HG02759 (cell line): ENCODE measurements around the gene ZKSCAN4.

ENCODE experiments used
- ATAC-seq: cut with Tn5 transposase; IDR thresholded peaks from one replicate; pipeline ENCODE4 v1.9.1; 2021; ENCODE audit warnings: mild to moderate bottlenecking, moderate library complexity; ENCODE audit not compliant: unreplicated experiment

The ZKSCAN4 gene

DNA sequence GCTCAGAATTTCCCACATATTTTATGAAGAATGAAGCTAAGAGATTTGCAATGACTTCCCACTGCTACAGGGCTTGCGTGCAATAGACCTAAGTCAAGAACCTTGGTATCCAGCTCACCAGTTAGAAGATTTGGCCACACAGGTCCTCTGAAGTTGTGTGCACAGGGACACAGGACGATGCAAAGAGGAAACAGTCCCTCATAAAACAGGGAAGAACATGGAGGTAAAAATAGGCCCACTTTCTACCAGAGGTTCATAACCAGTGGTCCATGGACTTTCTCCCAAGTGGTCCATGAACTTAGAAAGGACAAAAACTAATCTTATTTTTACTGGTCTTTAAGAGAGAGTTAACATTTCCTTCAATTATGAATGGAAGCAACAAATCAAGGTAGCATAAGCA is 1.3 kb downstream of the ZKSCAN4 start:
- ATAC-seq: no peak

DNA sequence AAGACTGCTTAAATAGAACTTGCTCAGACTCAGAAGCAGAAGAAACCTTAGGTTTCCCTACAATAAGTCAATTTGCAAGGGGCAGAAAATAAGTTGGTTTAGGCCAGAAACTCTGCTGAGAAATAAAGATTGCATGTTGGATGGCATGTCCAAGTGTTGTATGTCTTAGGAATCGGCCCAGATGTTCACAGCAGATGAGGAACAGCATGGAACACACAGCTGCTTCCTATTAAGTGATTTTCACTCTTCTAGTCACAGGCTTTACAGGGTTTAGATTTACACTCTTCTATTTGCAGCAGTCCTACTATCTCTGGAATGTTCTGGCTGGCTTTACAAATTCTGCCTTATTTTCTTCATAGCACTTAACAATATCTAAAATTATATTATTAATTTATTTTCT is 3.2 kb downstream of the ZKSCAN4 start:
- ATAC-seq: no peak

DNA sequence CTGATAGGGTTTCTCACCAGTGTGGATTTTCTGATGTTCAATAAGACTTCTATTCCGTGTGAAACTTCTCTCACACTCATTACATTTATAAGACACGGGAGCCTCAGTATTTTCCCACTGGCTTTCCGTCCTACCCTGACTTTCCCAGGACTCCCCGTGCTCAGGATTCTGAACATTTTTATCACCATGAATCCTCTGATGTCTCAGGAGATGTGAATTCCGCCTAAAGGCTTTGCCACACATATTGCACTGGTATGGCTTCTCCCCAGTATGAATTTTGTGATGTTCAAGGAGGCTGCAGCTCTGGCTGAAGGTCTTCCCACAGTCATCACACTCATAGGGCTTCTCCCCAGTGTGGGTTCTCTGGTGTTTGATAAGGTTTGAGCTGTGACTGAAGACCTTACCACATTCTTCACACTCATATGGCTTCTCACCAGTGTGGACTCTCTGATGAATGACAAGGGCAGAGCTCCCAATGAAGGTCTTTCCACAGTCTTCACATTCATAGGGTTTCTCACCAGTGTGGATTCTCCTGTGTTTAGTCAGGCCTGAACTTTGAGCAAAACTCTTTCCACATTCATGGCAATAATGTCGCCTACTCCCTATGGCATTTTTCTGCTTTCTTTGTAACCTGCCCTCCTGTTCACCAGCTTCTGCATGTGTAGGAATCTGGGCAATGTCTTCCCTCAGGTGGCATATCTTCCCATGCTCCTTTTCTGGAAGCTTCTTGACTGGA is 6.7 kb downstream of the ZKSCAN4 start:
- no peak for ATAC-seq

DNA sequence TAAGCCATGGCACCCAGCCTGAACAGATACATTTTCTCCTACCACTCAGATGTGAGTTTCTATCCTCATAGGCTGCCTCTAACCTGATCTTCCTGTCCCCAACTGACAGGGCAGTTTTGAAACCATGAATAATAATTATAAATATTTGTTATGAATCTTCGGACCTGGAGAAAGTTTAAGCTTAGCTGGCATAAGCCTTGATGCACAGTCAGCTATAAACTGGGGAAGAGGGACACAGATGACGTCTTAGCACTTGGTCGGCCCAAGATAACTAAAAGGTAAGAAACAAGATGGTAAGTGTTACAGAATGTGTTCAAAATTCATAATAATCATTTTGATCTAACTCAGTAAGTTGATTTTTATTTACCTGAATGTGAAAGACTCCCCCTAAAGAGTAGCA is 8.1 kb downstream of the ZKSCAN4 start:
- ATAC-seq: no peak

DNA sequence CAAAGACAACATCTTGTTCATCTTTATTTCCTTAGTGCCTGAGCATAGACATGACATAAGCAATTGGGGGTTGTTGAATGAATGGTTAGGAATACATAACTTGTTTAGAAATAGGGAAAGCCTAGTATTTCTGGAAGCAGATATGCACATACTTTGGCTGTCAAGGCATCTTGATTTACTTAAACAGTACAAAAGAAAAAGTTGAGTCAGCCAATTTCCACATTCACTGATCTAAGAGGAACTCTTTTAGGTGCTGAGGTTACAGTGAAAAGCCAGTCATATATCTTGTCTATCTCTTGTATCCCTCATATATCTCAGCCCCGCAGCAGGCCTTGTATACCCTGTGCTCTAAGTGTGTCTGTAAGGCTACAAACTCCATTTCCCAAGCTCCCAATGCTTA is 11.6 kb downstream of the ZKSCAN4 start:
- ATAC-seq: no peak

DNA sequence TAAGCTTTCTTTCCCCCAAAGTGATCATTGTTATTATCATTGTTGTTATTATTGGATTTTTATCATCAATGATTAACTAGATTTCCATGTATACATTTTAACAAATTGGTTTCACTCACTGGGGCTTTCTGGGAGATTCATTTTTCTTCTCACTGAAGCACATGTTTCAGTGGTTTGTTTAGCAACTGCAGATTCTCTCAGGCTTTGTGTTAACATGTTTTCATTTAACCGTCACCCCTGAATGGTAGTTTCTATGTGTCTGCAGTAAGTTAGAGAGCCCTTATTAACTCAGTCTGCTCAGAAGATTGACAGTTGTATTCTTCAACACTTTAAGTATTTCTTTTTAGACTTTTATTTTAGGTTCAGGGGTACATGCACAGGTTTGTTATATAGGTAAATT is 12.4 kb downstream of the ZKSCAN4 start:
- no peak for ATAC-seq

DNA sequence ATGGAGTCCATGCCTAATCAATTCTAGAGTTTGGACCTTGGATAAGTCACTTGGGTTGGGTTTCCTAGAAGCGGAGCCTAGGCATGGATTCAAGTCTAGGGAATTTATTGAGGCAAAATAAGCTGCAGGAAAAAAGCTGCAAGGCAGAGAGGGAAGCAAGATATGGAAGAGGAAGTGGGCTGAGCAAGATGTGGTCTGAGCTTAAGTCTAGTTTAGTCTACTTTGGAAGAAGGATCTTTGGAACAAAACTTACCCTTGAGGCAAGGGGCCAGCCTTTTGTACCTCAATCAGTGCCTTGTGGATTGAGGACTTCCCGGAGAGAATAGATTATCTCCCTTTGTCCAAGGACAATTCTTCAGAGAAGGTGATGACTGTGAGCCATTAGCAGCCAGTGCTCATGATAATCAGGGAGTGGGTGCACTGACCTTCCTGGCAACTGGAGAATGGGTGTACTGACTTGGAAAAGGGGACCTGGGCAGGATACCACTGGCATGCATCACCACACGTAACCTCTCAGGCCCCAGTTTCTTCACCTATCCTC is 16.1 kb downstream of the ZKSCAN4 start:
- no peak for ATAC-seq

DNA sequence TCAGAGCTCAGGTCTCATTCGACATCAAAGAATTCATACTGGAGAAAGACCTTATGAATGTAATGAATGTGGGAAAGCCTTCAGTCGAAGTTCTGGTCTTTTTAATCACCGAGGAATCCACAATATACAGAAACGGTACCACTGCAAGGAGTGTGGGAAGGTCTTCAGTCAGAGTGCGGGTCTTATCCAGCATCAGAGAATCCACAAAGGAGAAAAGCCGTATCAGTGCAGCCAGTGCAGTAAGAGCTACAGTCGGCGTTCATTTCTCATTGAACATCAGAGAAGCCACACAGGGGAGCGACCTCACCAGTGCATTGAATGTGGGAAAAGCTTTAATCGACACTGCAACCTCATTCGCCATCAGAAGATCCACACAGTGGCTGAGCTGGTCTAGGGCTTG is 19.3 kb downstream of the ZKSCAN4 start:
- no peak for ATAC-seq

DNA sequence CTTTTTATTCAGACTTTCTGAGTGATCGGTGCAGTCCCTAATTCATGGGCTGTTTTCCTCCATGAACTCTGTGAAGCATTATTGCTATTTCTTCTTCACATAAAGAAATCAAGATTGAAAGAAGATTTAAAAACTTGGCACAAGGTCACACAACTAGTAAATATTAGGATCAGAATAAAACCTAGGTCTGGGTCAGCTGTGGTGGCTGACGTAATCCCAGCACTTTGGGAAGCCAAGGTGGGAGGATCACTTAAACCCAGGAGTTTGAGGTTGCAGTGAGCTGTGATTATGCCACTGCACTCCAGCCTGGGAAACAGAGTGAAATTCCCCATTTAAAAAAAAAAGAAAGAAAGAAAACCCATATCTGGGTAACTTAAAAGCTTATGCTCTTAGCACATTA is 25.6 kb downstream of the ZKSCAN4 start:
- no peak for ATAC-seq

DNA sequence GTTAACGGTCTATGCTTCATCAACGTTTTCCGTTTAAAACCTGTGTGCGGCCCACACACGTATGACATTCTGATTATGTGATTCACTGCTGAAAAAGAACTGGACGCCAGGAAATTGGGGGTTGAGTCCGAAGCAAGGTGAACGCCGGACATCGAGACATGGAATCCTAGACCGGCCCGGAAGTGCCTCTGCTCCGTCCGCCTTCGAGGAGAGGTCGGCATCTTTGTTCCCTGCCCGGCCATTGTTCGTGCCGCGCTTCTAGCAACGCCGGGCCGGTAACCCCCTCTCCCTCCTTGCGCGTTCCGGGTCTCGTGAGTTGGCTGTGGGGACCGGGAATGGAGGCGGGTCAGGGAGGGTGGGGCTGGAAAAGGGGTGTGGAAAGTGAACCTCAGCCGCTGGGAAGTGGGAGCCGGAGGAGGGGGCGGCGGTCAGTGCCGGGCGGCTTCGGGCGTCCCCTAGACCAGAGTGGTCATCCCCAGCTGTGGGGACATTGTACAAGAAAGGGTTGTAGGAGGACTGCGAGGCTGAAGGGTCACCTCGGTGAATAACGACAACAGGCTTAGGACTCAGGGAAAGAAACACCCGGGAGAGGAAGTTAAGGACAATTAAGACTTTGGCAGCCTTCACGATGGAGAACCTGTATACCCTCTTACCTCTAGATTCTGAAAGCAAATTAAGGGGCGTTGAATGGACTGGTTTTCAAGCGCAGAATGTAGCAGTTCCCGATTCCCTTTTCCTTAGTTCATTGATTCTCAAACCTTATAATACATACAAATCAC is 26.8 kb downstream of the ZKSCAN4 start, which contains the start of gene ZSCAN9:
TSS of gene ZSCAN9 (plus strand) at position 220 of the 779 bp plus-strand sequence. CDS start 1,810 bp downstream, outside the sequence.
- ATAC-seq: peak; percentile 88

DNA sequence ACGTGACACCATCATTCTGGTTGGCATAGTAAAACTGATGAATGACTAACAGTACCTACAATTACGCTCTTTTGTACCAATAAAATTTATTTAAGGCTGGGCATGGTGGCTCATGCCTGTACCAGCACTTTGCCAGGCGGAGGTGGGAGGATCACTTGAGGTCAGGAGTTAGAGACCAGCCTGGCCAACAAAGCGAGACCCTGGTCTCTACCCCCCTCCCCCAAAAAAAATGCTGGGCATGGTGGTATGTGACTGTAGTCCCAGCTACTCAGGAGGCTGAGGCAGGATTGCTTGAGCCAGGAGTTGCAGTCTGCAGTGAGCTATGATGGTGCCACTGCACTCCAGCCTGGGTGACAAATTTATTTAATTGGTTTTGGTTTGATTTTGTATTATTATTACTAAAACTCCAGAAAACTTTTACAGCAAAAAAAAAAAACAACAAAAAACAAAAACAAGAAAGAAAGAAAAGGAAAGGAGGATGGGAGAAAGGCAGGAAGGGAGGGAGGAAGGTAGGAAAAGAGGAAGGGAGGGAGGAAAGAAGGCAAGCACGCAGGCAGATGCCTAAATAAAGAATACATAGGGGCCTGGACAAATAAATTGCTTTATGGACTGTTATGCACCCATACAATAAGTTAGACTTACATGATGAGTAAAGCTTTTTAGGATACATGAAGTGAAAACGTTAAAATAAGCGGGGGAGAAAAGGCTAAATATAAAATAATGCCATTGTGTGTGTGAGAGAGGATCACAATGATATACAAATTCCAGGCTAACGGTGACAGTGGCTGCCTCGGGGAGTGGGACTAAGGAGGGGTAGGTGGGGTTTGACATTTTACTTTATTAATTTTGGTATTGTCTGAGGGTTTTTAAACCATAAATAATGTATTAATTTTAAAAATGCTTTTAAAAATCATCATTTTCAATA is 27.7 kb downstream of the ZKSCAN4 start:
- no peak for ATAC-seq

DNA sequence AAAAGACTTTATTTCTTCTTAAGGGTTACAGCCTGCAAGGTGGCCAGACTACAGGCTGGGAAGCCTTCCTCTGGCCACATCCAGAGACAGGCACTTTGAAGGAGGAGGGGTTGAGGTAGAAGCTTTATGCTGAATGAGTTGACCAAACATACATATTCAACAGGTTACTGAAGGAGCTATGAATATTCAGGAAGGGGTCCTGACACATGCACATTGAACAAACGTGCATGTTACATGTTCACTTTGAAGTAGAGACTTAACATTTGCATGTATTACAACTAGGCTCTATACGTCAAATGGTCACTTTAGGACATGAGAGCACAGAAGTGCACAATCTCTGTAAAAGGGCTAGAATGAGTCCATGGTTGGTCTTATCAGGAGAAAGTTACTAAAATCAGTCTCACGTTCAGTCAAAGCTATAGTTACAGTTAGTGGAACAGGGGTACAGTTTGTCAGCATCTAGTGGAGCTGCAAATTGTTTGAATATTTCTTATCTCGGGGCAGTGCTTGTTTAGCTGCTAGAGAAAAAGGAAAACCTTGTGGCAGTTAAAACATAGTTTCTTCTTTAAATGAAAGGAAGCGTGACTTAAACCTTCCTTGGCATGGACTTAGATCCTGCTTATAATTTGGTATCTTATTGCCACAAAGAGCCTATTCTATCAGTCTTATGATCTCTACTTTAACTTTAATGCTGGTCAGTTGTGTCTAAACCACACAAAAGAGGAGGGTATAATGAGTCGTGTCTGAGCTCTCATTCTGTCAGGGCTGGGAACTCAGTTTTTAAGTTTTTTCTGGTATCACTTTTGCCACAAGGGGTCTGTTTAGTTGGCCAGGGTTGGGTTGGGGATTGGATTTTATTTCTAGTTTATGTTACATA is 31.6 kb downstream of the ZKSCAN4 start:
- ATAC-seq: no peak

DNA sequence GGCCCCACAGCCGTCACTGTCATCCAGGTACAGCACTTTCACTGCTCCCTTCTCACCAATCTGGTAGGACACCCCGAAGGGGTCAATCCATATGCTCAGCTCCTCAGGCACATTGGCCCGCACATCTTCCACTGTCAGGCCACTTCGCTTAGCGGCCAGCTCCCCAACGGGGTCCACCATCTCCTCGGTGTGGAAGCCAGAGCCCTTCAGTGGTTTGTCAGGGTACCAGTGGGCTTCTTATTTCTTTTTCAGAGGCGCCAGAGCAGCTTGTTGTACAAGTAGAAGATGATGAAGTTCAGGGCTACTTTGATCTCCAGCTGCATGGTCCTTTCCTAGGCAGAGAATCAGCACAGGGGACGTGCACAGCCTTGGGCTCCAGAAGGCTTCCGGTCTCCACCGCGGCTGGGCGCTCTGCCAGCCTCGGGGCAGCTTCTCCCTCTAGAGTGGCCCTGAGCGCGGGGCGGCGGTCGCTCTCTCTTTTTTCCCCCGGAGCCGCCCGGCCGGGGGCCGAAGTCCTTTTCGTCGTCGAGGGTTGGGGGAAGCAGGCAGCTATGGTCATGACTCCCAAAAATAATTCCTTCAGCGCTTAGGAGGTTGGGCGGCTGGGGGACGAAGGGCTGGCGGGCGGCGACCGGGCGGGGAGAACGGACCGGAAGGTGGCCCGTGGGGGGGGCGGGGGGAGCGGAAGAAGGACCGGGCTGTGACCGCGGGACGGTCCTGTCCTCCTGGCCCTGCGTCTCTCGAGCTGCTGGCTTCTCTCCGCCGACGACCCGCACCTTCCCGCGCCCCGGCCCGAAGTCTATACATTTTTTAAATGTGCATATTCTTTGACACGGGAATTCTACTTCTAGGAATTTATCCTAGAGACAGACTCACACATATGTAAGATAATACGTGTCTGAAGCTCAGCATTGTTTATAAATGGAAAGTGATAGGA is 33.5 kb downstream of the ZKSCAN4 start:
- ATAC-seq: peak; percentile 76

DNA sequence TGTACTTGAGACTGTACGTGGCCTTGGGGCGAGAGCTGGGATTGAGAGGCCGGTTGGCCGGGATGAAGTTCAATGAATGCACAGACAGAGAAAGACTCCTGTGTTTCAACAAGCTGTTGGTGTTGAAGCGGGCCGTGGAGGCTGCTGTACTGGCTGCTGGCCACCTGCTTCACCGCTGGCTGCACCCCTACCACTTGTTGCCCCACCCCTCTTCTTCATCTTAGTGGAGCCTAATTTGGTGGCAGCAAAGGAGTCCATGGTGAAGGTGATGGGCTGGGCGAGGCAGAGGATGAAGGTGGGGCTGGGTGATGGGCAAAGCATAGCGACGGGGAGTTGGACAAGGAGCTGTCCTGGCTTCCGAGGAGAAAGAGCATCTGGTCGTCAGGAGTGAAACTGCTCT is 34.2 kb downstream of the ZKSCAN4 start:
- ATAC-seq: no peak

DNA sequence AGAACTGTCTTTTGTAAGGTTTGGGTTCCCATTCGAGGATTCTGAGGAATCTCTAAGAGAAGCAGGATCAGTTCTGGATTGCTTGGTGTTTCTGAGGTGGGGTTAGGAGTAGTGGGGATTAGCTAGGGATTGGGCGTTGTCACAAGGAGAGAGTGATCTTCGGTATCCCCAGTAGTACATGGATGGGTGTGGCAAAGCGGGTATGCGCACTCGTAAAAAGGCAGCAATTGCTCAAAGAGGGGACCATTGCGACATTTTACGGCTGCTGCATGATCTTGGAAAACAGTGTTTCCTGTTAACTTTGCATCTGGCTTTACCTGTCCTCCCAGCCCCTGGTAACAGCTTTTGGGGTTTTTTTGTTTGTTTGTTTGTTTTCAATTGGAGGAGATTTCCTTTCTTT is 36.6 kb downstream of the ZKSCAN4 start:
- no peak for ATAC-seq

DNA sequence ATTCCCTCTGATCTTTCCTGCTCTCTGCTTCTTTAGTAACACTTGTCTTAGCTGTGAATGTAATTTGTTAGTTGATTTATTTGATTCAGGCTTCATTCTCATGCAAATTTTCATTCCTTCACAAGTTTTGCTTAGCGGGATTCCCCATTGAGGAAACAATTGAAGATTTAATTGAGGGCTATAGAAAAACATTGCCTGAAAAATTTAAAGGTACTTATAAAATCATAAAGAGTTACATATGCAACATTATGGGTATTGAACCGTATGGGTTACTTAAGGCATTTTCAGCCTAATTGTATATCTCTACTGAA is 38.9 kb downstream of the ZKSCAN4 start:
- no peak for ATAC-seq

DNA sequence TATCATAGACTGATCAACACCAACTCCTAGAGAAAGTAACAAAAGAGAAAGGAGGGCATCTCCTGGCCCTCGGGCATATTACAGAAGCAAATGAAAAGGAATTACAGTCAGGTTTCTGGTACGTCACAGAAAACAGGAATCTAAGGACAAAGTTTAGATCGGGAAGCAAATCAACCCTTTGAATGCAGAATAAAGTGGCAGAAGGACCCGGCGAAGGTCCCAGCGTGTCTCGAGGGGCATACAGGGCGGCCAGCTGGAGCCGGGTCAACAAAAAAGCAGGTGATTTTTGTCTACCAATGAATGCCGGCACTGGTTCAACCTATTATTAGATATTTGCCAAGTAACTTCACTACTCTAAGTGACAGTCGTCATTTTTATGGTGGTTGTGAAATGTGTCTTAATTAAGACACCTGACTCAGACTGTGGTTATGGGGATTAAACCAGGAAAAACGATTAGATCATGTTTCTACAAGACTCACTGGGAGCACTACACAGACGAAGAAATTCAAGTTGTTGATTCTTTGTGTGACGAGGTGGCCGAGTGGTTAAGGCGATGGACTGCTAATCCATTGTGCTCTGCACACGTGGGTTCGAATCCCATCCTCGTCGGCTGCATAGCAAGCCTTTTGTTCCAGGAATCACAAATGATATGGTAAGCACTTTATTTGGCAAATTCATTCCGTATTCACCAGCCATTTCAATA is 39.4 kb downstream of the ZKSCAN4 start:
- ATAC-seq: peak; percentile 68

DNA sequence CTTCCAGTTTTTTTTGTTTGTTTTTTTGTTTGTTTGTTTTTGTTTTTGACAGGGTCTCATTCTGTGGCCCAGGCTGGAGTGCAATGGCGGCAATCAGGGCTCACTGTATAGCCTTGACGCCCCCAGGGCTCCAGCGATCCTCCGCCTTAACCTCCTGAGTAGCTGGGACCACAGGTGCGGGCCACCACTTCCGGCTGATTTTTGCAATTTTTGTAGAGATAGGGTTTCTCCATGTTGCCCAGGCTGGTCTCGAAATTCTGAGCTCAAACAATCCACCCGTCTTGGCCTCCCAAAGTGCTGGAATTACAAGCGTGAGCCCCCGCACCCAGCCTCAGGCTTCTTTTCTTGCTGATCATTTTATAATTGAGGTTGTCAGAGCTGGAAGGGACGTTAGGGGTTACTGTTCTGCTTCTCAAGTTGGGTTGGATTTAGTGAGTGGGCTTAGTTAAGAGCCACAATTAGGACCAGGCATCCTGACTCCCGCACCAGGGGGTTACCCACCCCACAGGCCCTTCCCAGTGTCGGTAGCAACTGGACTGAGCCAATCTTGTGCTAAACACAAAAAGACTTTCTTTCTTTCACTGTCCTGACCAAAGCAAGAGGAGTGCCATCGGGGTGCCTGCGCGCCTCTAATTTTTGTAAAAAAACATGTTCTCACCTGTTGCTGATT is 40.1 kb downstream of the ZKSCAN4 start:
- peak; percentile 24 for ATAC-seq
